ENCODE data around the gene FANCC. TPM values are rescaled to one million over a fixed set of nuclear protein-coding genes. Genes with fewer than 3 reads are reported as not detected.
A peak's percentile ranks its signal among the peaks of the same experiment; 100 is the strongest.

The FANCC gene
- total RNA-seq, 1 donor from 2014 or later, result 7.9 TPM

DNA sequence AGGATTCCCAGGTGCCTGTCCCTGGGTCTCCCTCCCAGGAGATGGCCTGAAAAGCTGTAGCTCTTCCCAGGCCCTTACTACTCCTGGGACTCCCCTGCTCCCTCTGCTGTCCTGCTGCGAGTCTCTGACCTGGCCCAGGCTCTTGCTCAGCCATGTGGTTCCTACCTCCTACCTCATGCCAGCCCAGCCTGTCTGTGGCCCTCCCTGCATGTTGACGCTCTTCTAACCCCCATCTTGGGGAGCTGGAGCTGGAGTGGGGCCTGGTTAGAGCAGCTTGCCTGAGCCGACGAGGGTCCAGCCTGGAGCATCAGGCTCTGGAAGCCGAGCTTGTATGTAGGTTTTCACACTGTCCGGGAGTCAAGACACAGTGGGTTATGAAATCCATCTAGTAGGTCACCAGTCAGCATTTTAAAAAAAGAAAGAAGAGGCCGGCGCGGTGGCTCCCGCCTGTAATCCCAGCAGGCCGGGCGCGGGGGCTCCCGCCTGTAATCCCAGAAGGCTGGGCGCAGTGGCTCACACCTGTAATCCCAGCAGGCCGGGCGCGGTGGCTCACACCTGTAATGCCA is 244.4 kb downstream of the FANCC start:
- Histone ChIP-seq H3K36me3 (ENCODE audit: insufficient read depth, low read length) (peaks cover 27% of the 10 kb centered on the region), H4K20me1 (ENCODE audit: insufficient read depth, low read length) (peaks cover 99% of the 10 kb centered on the region), H3K9me3 (ENCODE audit: insufficient read depth, low read depth, low read length) (no peaks in the 10 kb centered on the region), H3K27ac (ENCODE audit: low read depth, low read length) (no peak overlapping the region), H3K27me3 (ENCODE audit: insufficient read depth, low read length) (no peaks in the 10 kb centered on the region), H3K4me2 (ENCODE audit: low read length) (no peak overlapping the region), H3K4me3 (ENCODE audit: insufficient read depth, low read depth, low read length) (no peak overlapping the region), H3K79me2 (ENCODE audit: insufficient read depth, low read length) (peaks cover 100% of the 10 kb centered on the region), H3K9ac (ENCODE audit: low read length) (no peak overlapping the region), H2AFZ (ENCODE audit: low read depth, low read length) (no peak overlapping the region), H3K4me1 (ENCODE audit: insufficient read depth, low read length) (peaks cover 14% of the 10 kb centered on the region)
- H3K36me3 Mint-ChIP-seq (ENCODE audit: low read depth, unreplicated experiment), result peaks cover 37% of the 10 kb centered on the region
- peak overlapping the region; percentile 81 for H3K27ac Mint-ChIP-seq (ENCODE audit: unreplicated experiment)
- DNase-seq (ENCODE audit: low read depth) (no peak), FAIRE-seq (no peak)
- no peaks in the 10 kb centered on the region for H3K27me3 Mint-ChIP-seq (ENCODE audit: low read depth, unreplicated experiment)
- no peak overlapping the region for H3K4me3 Mint-ChIP-seq (ENCODE audit: unreplicated experiment)
- TF ChIP-seq, protein P1, sequence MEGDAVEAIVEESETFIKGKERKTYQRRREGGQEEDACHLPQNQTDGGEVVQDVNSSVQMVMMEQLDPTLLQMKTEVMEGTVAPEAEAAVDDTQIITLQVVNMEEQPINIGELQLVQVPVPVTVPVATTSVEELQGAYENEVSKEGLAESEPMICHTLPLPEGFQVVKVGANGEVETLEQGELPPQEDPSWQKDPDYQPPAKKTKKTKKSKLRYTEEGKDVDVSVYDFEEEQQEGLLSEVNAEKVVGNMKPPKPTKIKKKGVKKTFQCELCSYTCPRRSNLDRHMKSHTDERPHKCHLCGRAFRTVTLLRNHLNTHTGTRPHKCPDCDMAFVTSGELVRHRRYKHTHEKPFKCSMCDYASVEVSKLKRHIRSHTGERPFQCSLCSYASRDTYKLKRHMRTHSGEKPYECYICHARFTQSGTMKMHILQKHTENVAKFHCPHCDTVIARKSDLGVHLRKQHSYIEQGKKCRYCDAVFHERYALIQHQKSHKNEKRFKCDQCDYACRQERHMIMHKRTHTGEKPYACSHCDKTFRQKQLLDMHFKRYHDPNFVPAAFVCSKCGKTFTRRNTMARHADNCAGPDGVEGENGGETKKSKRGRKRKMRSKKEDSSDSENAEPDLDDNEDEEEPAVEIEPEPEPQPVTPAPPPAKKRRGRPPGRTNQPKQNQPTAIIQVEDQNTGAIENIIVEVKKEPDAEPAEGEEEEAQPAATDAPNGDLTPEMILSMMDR (IDR thresholded peaks at IDR 0.05; ENCODE audit: insufficient read depth, low read depth, low read length), result no peak
- TF ChIP-seq EZH2 (IDR thresholded peaks at IDR 0.05; ENCODE audit: insufficient read depth, low read length), result no peak
- H3K4me1 Mint-ChIP-seq (ENCODE audit: low read depth, unreplicated experiment), result peaks cover 15% of the 10 kb centered on the region
- no peaks in the 10 kb centered on the region for H3K9me3 Mint-ChIP-seq (ENCODE audit: unreplicated experiment)

DNA sequence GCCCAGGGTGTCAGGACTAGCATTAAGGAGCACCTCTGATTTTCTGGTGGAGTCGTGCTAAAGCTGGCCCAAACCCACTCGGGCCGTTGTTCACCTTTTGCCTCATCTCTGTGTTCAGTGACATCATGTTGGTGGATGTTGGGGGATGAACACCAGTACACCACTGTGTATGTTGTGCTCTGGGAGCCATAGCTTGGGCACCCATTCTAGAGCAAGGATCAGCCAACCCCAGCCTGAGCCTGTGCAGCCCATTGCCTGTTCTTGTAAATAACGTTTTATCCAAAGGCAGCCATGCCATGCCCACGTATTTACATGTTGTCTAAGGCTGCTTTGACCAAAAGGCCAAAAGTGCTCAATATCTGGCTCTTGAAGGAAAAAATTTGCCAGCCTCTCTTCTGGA is 245.6 kb downstream of the FANCC start:
- H3K27ac ChIP-seq (ENCODE audit: low read depth, low read length), result no peak overlapping the region
- H3K4me2 ChIP-seq (ENCODE audit: low read length), result no peak overlapping the region
- H3K4me3 ChIP-seq (ENCODE audit: insufficient read depth, low read depth, low read length), result no peak overlapping the region
- H2AFZ ChIP-seq (ENCODE audit: low read depth, low read length), result no peak overlapping the region
- no peaks in the 10 kb centered on the region for H3K27me3 ChIP-seq (ENCODE audit: insufficient read depth, low read length)
- Mint-ChIP-seq H3K4me1 (ENCODE audit: low read depth, unreplicated experiment) (peaks cover 11% of the 10 kb centered on the region), H3K27me3 (ENCODE audit: low read depth, unreplicated experiment) (no peaks in the 10 kb centered on the region), H3K36me3 (ENCODE audit: low read depth, unreplicated experiment) (peaks cover 33% of the 10 kb centered on the region), H3K4me3 (ENCODE audit: unreplicated experiment) (no peak overlapping the region), H3K27ac (ENCODE audit: unreplicated experiment) (peak overlapping the region; percentile 12), H3K9me3 (ENCODE audit: unreplicated experiment) (no peaks in the 10 kb centered on the region)
- no peaks in the 10 kb centered on the region for H3K9me3 ChIP-seq (ENCODE audit: insufficient read depth, low read depth, low read length)
- peaks cover 100% of the 10 kb centered on the region for H3K79me2 ChIP-seq (ENCODE audit: insufficient read depth, low read length)
- H3K36me3 ChIP-seq (ENCODE audit: insufficient read depth, low read length), result peaks cover 28% of the 10 kb centered on the region
- H3K9ac ChIP-seq (ENCODE audit: low read length), result no peak overlapping the region
- TF ChIP-seq, protein P1 (IDR thresholded peaks at IDR 0.05; ENCODE audit: insufficient read depth, low read depth, low read length), result no peak
- no peak for TF ChIP-seq EZH2 (IDR thresholded peaks at IDR 0.05; ENCODE audit: insufficient read depth, low read length)
- DNase-seq (ENCODE audit: low read depth), result no peak
- no peak for FAIRE-seq
- H3K4me1 ChIP-seq (ENCODE audit: insufficient read depth, low read length), result peaks cover 4% of the 10 kb centered on the region
- peaks cover 98% of the 10 kb centered on the region for H4K20me1 ChIP-seq (ENCODE audit: insufficient read depth, low read length)

DNA sequence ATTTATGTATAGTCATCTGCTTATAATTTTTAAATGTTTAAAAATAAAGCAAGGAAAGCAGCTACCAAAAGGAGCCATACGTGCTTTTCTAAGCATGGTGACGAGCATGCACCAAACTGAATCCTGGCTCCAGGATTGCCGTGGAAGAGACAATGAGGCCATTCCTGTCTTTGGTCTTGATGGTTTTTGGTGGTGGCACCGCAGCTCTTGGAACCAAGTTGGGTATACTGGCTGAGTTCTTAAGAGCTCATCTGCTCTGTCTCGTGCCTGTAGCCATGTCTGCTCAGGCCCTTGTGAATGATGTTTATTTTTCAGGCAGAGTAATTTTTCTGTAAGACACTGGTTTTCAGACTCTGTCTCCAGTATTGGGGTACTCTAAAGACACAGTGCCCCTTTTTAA is 246.1 kb downstream of the FANCC start:
- no peaks in the 10 kb centered on the region for H3K4me1 ChIP-seq (ENCODE audit: insufficient read depth, low read length)
- Mint-ChIP-seq H3K4me1 (ENCODE audit: low read depth, unreplicated experiment) (peaks cover 11% of the 10 kb centered on the region), H3K36me3 (ENCODE audit: low read depth, unreplicated experiment) (peaks cover 33% of the 10 kb centered on the region), H3K9me3 (ENCODE audit: unreplicated experiment) (no peaks in the 10 kb centered on the region), H3K27ac (ENCODE audit: unreplicated experiment) (no peak overlapping the region), H3K4me3 (ENCODE audit: unreplicated experiment) (no peak overlapping the region), H3K27me3 (ENCODE audit: low read depth, unreplicated experiment) (no peaks in the 10 kb centered on the region)
- no peaks in the 10 kb centered on the region for H3K27me3 ChIP-seq (ENCODE audit: insufficient read depth, low read length)
- no peak for TF ChIP-seq EZH2 (IDR thresholded peaks at IDR 0.05; ENCODE audit: insufficient read depth, low read length)
- TF ChIP-seq, protein P1 (IDR thresholded peaks at IDR 0.05; ENCODE audit: insufficient read depth, low read depth, low read length), result no peak
- H3K4me2 ChIP-seq (ENCODE audit: low read length), result no peak overlapping the region
- no peak overlapping the region for H3K4me3 ChIP-seq (ENCODE audit: insufficient read depth, low read depth, low read length)
- H2AFZ ChIP-seq (ENCODE audit: low read depth, low read length), result no peak overlapping the region
- no peak overlapping the region for H3K27ac ChIP-seq (ENCODE audit: low read depth, low read length)
- peaks cover 100% of the 10 kb centered on the region for H3K79me2 ChIP-seq (ENCODE audit: insufficient read depth, low read length)
- H4K20me1 ChIP-seq (ENCODE audit: insufficient read depth, low read length), result peaks cover 98% of the 10 kb centered on the region
- peaks cover 31% of the 10 kb centered on the region for H3K36me3 ChIP-seq (ENCODE audit: insufficient read depth, low read length)
- no peak overlapping the region for H3K9ac ChIP-seq (ENCODE audit: low read length)
- FAIRE-seq (no peak), DNase-seq (ENCODE audit: low read depth) (no peak)
- H3K9me3 ChIP-seq (ENCODE audit: insufficient read depth, low read depth, low read length), result no peaks in the 10 kb centered on the region
